ENCODE data around the gene TMCC1. TPM values are rescaled to one million over a fixed set of nuclear protein-coding genes. Genes with fewer than 3 reads are reported as not detected.

Gene TMCC1
- total and polyA plus RNA-seq, 4 donors = 10.2 to 60.0 (median 11.0) TPM

DNA sequence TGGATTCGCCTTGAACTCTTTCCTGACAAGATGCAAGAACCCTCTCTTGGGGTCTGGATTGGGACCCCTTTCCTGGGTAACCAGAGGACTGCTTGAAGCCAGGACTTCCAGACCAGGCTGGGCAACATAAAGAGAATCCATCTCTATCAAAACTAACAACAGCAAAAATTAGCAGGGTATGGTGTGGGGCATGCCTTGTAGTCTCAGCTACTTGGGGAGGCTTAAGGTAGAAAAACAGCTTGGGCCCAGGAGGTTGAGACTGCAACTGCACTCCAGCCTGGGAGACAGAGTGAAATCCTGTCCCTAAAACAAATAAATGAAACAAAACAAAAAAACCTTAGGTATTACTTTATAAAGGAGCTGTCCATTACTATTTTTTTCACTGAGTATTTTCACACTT is 193.9 kb downstream of the TMCC1 start:
- Histone ChIP-seq H3K4me3 (ENCODE audit: low read depth in 1 of 3, low read length in 3 of 3) (no peak overlapping the region), H3K27me3 (ENCODE audit: control insufficient read depth in 4 of 4, insufficient read depth in 4 of 4, low read length in 3 of 4) (no peaks in the 10 kb centered on the region), H3K9ac (ENCODE audit: low read depth in 1 of 2, low read length in 2 of 2) (no peak overlapping the region), H3K27ac (ENCODE audit: low read depth in 1 of 2, low read length in 2 of 2) (no peak overlapping the region), H3K4me1 (ENCODE audit: control insufficient read depth in 4 of 4, insufficient read depth in 4 of 4, low read length in 3 of 4) (no peaks in the 10 kb centered on the region), H3K9me3 (ENCODE audit: control insufficient read depth in 4 of 4, low read length in 3 of 4) (no peaks in the 10 kb centered on the region), H3K36me3 (ENCODE audit: control insufficient read depth in 4 of 4, insufficient read depth in 3 of 4, low read depth in 1 of 4, low read length in 3 of 4) (no peaks in the 10 kb centered on the region)
- WGBS = 86% methylated on average over 1 of the region's 1 CpG
- no peak for DNase-seq (ENCODE audit: low spot score)
- TF ChIP-seq HNF4G (IDR thresholded peaks at IDR 0.05) (no peak), TAF1 (conservative IDR thresholded peaks at IDR 0.05) (no peak), YY1 (IDR thresholded peaks at IDR 0.05) (no peak), HNF4A (conservative IDR thresholded peaks at IDR 0.05) (no peak), EGR1 (IDR thresholded peaks at IDR 0.05; ENCODE audit: low read depth in 2 of 2) (no peak), RXRA (IDR thresholded peaks at IDR 0.05) (no peak), GABPA (IDR thresholded peaks at IDR 0.05 in 1 of 2, conservative IDR thresholded peaks at IDR 0.05 in 1 of 2) (no peak)
- TF ChIP-seq, protein P1, sequence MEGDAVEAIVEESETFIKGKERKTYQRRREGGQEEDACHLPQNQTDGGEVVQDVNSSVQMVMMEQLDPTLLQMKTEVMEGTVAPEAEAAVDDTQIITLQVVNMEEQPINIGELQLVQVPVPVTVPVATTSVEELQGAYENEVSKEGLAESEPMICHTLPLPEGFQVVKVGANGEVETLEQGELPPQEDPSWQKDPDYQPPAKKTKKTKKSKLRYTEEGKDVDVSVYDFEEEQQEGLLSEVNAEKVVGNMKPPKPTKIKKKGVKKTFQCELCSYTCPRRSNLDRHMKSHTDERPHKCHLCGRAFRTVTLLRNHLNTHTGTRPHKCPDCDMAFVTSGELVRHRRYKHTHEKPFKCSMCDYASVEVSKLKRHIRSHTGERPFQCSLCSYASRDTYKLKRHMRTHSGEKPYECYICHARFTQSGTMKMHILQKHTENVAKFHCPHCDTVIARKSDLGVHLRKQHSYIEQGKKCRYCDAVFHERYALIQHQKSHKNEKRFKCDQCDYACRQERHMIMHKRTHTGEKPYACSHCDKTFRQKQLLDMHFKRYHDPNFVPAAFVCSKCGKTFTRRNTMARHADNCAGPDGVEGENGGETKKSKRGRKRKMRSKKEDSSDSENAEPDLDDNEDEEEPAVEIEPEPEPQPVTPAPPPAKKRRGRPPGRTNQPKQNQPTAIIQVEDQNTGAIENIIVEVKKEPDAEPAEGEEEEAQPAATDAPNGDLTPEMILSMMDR (IDR thresholded peaks at IDR 0.05; ENCODE audit: low read depth, low read length, missing input control) = no peak
- TF ChIP-seq, protein P2, sequence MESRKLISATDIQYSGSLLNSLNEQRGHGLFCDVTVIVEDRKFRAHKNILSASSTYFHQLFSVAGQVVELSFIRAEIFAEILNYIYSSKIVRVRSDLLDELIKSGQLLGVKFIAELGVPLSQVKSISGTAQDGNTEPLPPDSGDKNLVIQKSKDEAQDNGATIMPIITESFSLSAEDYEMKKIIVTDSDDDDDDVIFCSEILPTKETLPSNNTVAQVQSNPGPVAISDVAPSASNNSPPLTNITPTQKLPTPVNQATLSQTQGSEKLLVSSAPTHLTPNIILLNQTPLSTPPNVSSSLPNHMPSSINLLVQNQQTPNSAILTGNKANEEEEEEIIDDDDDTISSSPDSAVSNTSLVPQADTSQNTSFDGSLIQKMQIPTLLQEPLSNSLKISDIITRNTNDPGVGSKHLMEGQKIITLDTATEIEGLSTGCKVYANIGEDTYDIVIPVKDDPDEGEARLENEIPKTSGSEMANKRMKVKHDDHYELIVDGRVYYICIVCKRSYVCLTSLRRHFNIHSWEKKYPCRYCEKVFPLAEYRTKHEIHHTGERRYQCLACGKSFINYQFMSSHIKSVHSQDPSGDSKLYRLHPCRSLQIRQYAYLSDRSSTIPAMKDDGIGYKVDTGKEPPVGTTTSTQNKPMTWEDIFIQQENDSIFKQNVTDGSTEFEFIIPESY (IDR thresholded peaks at IDR 0.05) = no peak

DNA sequence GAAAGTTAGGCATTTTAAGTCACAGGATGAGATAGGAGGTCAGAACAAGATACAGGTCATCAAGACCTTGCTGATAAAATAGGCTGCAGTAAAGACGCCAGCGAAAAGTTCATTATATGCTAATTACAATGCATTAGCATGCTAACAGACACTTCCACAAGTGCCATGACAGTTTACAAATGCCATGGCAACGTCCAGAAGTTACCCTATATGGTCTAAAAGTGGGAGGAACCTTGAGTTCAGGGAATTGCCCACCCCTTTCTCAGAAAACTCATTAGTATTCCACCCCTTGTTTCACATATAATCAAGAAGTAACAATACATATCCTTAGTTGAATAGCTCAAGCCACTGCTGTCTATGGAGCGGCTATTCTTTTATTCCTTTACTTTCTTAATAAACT is 194.3 kb downstream of the TMCC1 start:
- DNase-seq (ENCODE audit: low spot score) = no peak
- TF ChIP-seq RAD21 (IDR thresholded peaks at IDR 0.05) (no peak), SP1 (IDR thresholded peaks at IDR 0.05) (no peak), JUND (IDR thresholded peaks at IDR 0.05) (no peak), FOXA1 (IDR thresholded peaks at IDR 0.05) (no peak), GABPA (IDR thresholded peaks at IDR 0.05 in 1 of 2, conservative IDR thresholded peaks at IDR 0.05 in 1 of 2) (no peak), EGR1 (IDR thresholded peaks at IDR 0.05; ENCODE audit: low read depth in 2 of 2) (no peak), YY1 (IDR thresholded peaks at IDR 0.05) (no peak), HNF4G (IDR thresholded peaks at IDR 0.05) (no peak), NR2F2 (IDR thresholded peaks at IDR 0.05) (no peak), FOXA2 (IDR thresholded peaks at IDR 0.05) (no peak), TAF1 (conservative IDR thresholded peaks at IDR 0.05) (no peak)
- TF ChIP-seq, protein P2 (IDR thresholded peaks at IDR 0.05) = no peak
- TF ChIP-seq, protein P3, sequence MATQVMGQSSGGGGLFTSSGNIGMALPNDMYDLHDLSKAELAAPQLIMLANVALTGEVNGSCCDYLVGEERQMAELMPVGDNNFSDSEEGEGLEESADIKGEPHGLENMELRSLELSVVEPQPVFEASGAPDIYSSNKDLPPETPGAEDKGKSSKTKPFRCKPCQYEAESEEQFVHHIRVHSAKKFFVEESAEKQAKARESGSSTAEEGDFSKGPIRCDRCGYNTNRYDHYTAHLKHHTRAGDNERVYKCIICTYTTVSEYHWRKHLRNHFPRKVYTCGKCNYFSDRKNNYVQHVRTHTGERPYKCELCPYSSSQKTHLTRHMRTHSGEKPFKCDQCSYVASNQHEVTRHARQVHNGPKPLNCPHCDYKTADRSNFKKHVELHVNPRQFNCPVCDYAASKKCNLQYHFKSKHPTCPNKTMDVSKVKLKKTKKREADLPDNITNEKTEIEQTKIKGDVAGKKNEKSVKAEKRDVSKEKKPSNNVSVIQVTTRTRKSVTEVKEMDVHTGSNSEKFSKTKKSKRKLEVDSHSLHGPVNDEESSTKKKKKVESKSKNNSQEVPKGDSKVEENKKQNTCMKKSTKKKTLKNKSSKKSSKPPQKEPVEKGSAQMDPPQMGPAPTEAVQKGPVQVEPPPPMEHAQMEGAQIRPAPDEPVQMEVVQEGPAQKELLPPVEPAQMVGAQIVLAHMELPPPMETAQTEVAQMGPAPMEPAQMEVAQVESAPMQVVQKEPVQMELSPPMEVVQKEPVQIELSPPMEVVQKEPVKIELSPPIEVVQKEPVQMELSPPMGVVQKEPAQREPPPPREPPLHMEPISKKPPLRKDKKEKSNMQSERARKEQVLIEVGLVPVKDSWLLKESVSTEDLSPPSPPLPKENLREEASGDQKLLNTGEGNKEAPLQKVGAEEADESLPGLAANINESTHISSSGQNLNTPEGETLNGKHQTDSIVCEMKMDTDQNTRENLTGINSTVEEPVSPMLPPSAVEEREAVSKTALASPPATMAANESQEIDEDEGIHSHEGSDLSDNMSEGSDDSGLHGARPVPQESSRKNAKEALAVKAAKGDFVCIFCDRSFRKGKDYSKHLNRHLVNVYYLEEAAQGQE (IDR thresholded peaks at IDR 0.05) = no peak
- TF ChIP-seq, protein P1 (IDR thresholded peaks at IDR 0.05; ENCODE audit: low read depth, low read length, missing input control) = no peak
- Histone ChIP-seq H3K4me1 (ENCODE audit: control insufficient read depth in 4 of 4, insufficient read depth in 4 of 4, low read length in 3 of 4) (no peaks in the 10 kb centered on the region), H3K27ac (ENCODE audit: low read depth in 1 of 2, low read length in 2 of 2) (no peak overlapping the region), H3K4me3 (ENCODE audit: low read depth in 1 of 3, low read length in 3 of 3) (no peak overlapping the region), H3K9ac (ENCODE audit: low read depth in 1 of 2, low read length in 2 of 2) (no peak overlapping the region), H3K9me3 (ENCODE audit: control insufficient read depth in 4 of 4, low read length in 3 of 4) (no peaks in the 10 kb centered on the region), H3K36me3 (ENCODE audit: control insufficient read depth in 4 of 4, insufficient read depth in 3 of 4, low read depth in 1 of 4, low read length in 3 of 4) (no peaks in the 10 kb centered on the region), H3K27me3 (ENCODE audit: control insufficient read depth in 4 of 4, insufficient read depth in 4 of 4, low read length in 3 of 4) (no peaks in the 10 kb centered on the region)
- WGBS = 84% methylated on average over 4 of the region's 4 CpGs

Data from liver (tissue), 9 donors.